ENCODE data around the gene MSH4.
"Not testable (repeated sequence)": the region's sequence is repeated elsewhere in the genome, so short reads cannot be mapped to it uniquely, and the experiment has no call there.

The MSH4 gene

DNA sequence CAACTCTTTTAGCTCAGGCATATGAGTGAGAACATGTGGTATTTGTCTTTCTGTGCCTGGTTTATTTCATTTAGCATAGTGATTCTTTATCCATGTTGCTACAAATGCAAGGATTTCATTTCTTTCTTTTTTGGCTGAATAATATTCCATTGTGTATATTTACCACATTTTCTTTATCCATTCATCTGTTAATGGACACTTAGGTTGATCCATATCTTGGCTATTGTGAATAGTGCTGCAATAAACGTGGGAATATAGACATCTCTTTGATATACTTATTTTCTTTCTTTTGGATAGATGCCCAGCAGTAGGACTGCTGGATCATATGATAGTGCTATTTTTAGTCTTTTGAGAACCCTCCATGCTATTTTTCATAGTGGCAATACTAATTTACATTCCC is 104.7 kb downstream of the MSH4 start:
- TF ChIP-seq, protein P1, sequence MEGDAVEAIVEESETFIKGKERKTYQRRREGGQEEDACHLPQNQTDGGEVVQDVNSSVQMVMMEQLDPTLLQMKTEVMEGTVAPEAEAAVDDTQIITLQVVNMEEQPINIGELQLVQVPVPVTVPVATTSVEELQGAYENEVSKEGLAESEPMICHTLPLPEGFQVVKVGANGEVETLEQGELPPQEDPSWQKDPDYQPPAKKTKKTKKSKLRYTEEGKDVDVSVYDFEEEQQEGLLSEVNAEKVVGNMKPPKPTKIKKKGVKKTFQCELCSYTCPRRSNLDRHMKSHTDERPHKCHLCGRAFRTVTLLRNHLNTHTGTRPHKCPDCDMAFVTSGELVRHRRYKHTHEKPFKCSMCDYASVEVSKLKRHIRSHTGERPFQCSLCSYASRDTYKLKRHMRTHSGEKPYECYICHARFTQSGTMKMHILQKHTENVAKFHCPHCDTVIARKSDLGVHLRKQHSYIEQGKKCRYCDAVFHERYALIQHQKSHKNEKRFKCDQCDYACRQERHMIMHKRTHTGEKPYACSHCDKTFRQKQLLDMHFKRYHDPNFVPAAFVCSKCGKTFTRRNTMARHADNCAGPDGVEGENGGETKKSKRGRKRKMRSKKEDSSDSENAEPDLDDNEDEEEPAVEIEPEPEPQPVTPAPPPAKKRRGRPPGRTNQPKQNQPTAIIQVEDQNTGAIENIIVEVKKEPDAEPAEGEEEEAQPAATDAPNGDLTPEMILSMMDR (IDR thresholded peaks at IDR 0.05; ENCODE audit: low read depth, low read length, missing control alignments) = no peak

DNA sequence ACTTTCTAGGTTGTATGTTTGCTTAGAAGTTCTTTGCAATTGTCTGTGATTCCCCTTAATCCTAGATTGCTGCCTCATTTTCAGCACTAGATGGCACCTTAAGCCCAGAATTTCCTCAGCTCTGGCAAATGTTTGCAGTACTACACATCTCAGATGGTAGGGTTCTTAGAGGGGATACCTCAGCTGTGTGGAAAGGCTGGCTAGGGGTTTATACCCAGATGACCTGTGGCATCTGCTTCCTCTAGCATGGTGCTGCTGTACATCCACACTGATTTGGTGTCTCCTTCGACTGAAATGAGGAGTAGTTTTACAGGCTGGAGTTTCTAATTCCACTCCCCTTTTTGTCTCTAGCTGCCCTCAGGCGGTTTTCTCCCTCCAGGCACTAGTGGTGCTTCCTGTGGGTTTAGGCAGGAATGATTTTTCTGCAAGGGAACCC is 112.1 kb downstream of the MSH4 start:
- H3K4me3 ChIP-seq (ENCODE audit: low read depth, low read length) = no peak overlapping the region
- TF ChIP-seq, protein P1 (IDR thresholded peaks at IDR 0.05; ENCODE audit: low read depth, low read length, missing control alignments) = peak; percentile 45
- peak; percentile 8 for DNase-seq (ENCODE audit: low read depth)

More for the DNA sequence above, 104.7 kb downstream of the MSH4 start:
- no peak overlapping the region for H3K4me3 ChIP-seq (ENCODE audit: low read depth, low read length)
- DNase-seq (ENCODE audit: low read depth) = no peak

DNA sequence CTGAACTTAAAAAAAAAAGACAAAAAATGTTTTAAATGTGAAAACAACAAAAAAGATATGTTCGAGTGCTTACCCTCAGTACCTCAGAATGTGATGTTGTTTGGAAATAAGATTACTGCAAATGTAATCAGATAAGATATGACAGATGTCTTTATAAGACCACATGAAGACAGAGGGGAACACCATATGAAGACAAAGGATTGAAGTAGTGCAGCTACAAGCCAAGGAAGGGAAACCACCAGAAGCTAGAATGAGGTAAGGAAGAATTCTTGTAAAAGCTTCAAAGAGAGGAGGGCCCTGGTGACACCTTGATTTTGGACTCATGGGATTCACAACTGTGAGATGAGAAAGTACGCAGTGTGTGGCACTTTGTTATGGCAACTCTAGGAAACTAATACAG is 120.2 kb downstream of the MSH4 start:
- TF ChIP-seq, protein P1 (IDR thresholded peaks at IDR 0.05; ENCODE audit: low read depth, low read length, missing control alignments) = no peak
- no peak overlapping the region for H3K4me3 ChIP-seq (ENCODE audit: low read depth, low read length)
- DNase-seq (ENCODE audit: low read depth) = no peak

DNA sequence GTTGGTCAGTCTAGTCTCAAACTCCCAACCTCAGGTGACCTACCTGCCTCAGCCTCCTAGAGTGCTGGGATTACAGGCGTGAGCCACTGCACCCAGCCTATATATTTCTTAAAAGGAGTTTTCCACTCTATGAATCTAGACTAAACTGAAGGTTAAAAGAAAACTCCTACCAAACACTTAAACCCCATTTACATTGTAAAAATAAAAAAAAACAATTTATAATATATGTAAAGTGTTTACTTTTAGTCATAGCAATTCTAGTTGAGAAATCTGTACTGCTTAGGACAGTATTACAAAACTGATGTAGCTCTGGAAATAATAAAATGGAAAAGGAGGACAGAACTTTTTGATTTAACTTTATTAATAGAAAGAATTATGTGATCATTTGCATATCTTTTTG is 126.0 kb downstream of the MSH4 start:
- H3K4me3 ChIP-seq (ENCODE audit: low read depth, low read length) = no peak overlapping the region
- DNase-seq (ENCODE audit: low read depth) = no peak
- TF ChIP-seq, protein P1 (IDR thresholded peaks at IDR 0.05; ENCODE audit: low read depth, low read length, missing control alignments) = no peak

DNA sequence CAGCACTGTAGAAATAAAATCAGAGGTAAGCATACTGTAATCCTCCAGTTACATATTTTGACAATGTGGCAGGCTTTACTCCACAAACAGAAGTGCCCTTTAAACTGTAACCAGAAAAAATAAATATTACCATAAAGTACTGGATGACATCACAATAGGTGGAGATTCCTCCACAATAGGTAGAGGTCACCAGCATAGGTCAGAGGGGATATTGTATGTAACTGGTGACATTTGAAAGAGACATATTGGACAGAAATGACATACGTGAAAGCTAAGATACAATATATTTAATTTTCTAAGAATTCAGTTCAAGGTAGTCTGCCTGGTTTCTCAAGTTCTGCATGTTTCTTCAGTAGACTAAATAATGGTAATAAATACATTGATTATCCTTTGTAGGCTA is 135.6 kb downstream of the MSH4 start, which contains the start of gene ASB17:
ASB17 (minus strand) TSS at position 101 of the 400 bp plus-strand sequence. CDS start 113 bp downstream, outside the sequence.
- TF ChIP-seq, protein P1 (IDR thresholded peaks at IDR 0.05; ENCODE audit: low read depth, low read length, missing control alignments) = no peak
- no peak within 1 kb of the TSS for H3K4me3 ChIP-seq (ENCODE audit: low read depth, low read length)

DNA sequence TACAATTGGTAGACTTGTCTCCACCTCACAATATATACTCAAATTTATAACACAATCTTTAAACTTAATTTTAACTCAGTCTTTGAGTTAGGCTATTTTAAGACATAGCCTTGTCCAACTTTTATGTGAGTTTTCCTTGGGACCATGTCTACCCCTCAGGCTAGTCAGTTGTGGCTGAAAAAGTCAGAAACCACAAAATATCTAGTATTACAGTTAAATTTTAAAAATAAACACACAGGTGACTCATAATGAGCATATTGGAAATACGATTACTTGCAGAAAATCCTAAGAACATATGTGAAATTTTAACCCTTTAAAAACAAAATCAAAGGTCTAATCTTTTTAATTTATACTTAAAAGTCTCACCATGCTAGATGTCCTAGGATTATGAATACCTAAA is 140.4 kb downstream of the MSH4 start:
- no peak for DNase-seq (ENCODE audit: low read depth)
- TF ChIP-seq, protein P1 (IDR thresholded peaks at IDR 0.05; ENCODE audit: low read depth, low read length, missing control alignments) = no peak
- H3K4me3 ChIP-seq (ENCODE audit: low read depth, low read length) = no peak overlapping the region

More for the DNA sequence above, 135.6 kb downstream of the MSH4 start, which contains the start of gene ASB17:
- DNase-seq (ENCODE audit: low read depth) = no peak

DNA sequence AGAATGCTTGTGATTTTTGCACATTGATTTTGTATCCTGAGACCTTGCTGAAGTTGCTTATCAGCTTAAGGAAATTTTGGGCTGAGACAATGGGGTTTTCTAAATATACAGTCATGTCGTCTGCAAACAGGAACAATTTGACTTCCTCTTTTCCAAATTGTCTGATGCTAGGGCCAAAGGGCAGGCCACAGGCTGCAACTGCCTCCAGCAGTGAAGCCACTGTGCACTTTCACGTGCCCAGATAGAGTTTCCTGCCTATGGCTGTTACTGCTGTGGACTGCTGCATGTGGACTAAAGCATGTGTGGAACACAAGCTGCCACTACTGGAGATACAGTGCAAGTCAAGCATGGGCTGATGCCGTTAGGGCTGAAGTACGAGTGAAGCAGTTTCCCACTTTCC is 146.4 kb downstream of the MSH4 start:
- not testable (repeated sequence) for DNase-seq (ENCODE audit: low read depth); H3K4me3 ChIP-seq (ENCODE audit: low read depth, low read length)
